HL-60 (cell line): ENCODE measurements around the gene DMBX1.

ENCODE experiments used
- GABPA ChIP-seq: IDR thresholded peaks from 2 replicates; pipeline ENCODE4 v1.6.1; 2012; ENCODE audit warnings: low read depth
- TF ChIP-seq, protein P1 (sequence below): IDR thresholded peaks from 2 replicates; pipeline ENCODE4 v1.6.1; 2012; ENCODE audit warnings: low read depth; ENCODE audit not compliant: insufficient replicate concordance
- TF ChIP-seq, protein P2 (sequence below): IDR thresholded peaks from one replicate; pipeline ENCODE4 v1.5.1; 2011; ENCODE audit warnings: low read length, control low read depth, inconsistent platforms; ENCODE audit not compliant: insufficient read depth

DNA sequence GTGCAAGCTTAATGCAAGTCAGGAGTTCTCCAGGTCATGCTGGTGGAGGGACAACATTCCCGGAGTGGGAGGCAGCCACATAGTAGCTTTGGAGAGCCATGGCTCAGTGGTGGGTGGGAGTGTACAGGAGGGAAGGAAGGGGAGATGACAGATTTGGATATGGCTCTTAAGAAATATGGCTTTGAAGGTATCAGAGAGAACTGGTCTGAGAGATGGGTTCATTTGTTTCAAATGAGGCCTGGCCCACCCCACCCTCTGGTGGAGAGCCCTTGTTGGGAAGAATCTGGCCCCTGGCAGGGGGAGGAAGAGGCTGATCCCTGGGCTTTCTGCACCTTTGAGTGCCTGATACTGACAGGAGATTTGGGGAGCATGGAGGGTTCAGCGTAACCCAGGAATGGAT, 6.1 kb downstream of the DMBX1 start:
- TF ChIP-seq GABPA = no peak
- TF ChIP-seq, protein P1, sequence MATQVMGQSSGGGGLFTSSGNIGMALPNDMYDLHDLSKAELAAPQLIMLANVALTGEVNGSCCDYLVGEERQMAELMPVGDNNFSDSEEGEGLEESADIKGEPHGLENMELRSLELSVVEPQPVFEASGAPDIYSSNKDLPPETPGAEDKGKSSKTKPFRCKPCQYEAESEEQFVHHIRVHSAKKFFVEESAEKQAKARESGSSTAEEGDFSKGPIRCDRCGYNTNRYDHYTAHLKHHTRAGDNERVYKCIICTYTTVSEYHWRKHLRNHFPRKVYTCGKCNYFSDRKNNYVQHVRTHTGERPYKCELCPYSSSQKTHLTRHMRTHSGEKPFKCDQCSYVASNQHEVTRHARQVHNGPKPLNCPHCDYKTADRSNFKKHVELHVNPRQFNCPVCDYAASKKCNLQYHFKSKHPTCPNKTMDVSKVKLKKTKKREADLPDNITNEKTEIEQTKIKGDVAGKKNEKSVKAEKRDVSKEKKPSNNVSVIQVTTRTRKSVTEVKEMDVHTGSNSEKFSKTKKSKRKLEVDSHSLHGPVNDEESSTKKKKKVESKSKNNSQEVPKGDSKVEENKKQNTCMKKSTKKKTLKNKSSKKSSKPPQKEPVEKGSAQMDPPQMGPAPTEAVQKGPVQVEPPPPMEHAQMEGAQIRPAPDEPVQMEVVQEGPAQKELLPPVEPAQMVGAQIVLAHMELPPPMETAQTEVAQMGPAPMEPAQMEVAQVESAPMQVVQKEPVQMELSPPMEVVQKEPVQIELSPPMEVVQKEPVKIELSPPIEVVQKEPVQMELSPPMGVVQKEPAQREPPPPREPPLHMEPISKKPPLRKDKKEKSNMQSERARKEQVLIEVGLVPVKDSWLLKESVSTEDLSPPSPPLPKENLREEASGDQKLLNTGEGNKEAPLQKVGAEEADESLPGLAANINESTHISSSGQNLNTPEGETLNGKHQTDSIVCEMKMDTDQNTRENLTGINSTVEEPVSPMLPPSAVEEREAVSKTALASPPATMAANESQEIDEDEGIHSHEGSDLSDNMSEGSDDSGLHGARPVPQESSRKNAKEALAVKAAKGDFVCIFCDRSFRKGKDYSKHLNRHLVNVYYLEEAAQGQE = no peak
- TF ChIP-seq, protein P2, sequence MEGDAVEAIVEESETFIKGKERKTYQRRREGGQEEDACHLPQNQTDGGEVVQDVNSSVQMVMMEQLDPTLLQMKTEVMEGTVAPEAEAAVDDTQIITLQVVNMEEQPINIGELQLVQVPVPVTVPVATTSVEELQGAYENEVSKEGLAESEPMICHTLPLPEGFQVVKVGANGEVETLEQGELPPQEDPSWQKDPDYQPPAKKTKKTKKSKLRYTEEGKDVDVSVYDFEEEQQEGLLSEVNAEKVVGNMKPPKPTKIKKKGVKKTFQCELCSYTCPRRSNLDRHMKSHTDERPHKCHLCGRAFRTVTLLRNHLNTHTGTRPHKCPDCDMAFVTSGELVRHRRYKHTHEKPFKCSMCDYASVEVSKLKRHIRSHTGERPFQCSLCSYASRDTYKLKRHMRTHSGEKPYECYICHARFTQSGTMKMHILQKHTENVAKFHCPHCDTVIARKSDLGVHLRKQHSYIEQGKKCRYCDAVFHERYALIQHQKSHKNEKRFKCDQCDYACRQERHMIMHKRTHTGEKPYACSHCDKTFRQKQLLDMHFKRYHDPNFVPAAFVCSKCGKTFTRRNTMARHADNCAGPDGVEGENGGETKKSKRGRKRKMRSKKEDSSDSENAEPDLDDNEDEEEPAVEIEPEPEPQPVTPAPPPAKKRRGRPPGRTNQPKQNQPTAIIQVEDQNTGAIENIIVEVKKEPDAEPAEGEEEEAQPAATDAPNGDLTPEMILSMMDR = no peak
